AG04450 (cell line): ENCODE measurements around the gene PLCB2. TPM values are rescaled to one million over a fixed set of nuclear protein-coding genes. Genes with fewer than 3 reads are reported as not detected.

Experiments
- CTCF ChIA-PET: fragments of 300-600, 350-600 bp; formaldehyde crosslinking; extraction: SDS; loops from one replicate; lab custom pipeline; 2022; ENCODE audit warnings: antibody characterized with exemption, inconsistent platforms; lab: Charles Lee
- POLR2A ChIA-PET: fragments of 350-600 bp; formaldehyde crosslinking; extraction: SDS; loops from one replicate; lab custom pipeline; 2021; ENCODE audit warnings: antibody characterized with exemption, inconsistent platforms; lab: Yijun Ruan, JAX
- DNase-seq: peaks from one replicate; pipeline ENCODE4 v3.0.0-alpha.2; 2011; ENCODE audit warnings: low read depth, low spot score
- H3K27ac ChIP-seq: one replicate; pipeline ENCODE4 v1.5.1; 2012; ENCODE audit warnings: low read depth, low read length, control low read depth
- H3K27me3 ChIP-seq: one replicate; pipeline ENCODE4 v1.6.0; 2012; ENCODE audit warnings: low read length; ENCODE audit not compliant: control insufficient read depth, insufficient read depth
- H3K4me3 ChIP-seq: 2 replicates; pipeline ENCODE4 v1.5.1; 2011; ENCODE audit warnings: mild to moderate bottlenecking, low read depth, low read length, control low read depth
- H3K9me3 ChIP-seq: 2 replicates; pipeline ENCODE4 v1.5.1; 2012; ENCODE audit warnings: low read length; ENCODE audit not compliant: control insufficient read depth, insufficient read depth
- CTCF ChIP-seq: IDR thresholded peaks from 2 replicates; pipeline ENCODE4 v1.5.1; 2011; ENCODE audit warnings: low read depth, low read length, control low read depth, inconsistent platforms
- polyA plus RNA-seq: library from polyadenylated mRNA; depleted of rRNA; stranded (reverse); fragments of >200 nt; gene quantifications from 2 replicates; pipeline ENCODE4 v1.2.3, GENCODE V29; 2011

The PLCB2 gene
- polyA plus RNA-seq, 1 experiment: 0.24 TPM

- POLR2A ChIA-PET: interaction anchor here (0.7 to 1.3 kb wide), 2 partner anchors 10 to 12 kb away, joined by 3 to 5 read pairs; no protein-coding TSS in a partner anchor
These were observed 16.7 kb downstream of the PLCB2 start for GRCh38 chr15:40290918-40291574.

GRCh38 chr15:40290545-40290917 lies 17.2 kb downstream of the PLCB2 start:
- ChIA-PET POLR2A (interaction anchor here (1.3 kb wide), 1 partner anchor 11 kb away, joined by 5 read pairs; no protein-coding TSS in a partner anchor), CTCF (interaction anchor here (0.7 to 6.9 kb wide), 7 partner anchors 12 to 78 kb away, joined by 3 to 56 read pairs (median 7); no protein-coding TSS in a partner anchor)
- no peak overlapping the region for H3K27ac ChIP-seq
- H3K4me3 ChIP-seq: no peak overlapping the region
- peaks cover 56% of the 10 kb centered on the region for H3K27me3 ChIP-seq
- no peak for DNase-seq
- no peak for TF ChIP-seq CTCF
- no peaks in the 10 kb centered on the region for H3K9me3 ChIP-seq

More at GRCh38 chr15:40290918-40291574, 16.7 kb downstream of the PLCB2 start:
- H3K27me3 ChIP-seq: peaks cover 57% of the 10 kb centered on the region
- peak overlapping the region; percentile 51 for H3K4me3 ChIP-seq
- no peak overlapping the region for H3K27ac ChIP-seq
- peak; percentile 15 for DNase-seq
- no peaks in the 10 kb centered on the region for H3K9me3 ChIP-seq
- TF ChIP-seq CTCF: no peak
- CTCF ChIA-PET: interaction anchor here (0.7 to 6.9 kb wide), 7 partner anchors 12 to 77 kb away, joined by 3 to 56 read pairs (median 7); no protein-coding TSS in a partner anchor

- no peaks in the 10 kb centered on the region for H3K9me3 ChIP-seq
- H3K4me3 ChIP-seq: no peak overlapping the region
- no peak for TF ChIP-seq CTCF
- H3K27me3 ChIP-seq: peaks cover 50% of the 10 kb centered on the region
- ChIA-PET POLR2A (no interaction called here), CTCF (interaction anchor here (1.4 to 6.9 kb wide), 3 partner anchors 9 to 15 kb away, joined by 5 to 56 read pairs (median 6); no protein-coding TSS in a partner anchor)
- no peak overlapping the region for H3K27ac ChIP-seq
- DNase-seq: no peak
These were observed 18.5 kb downstream of the PLCB2 start for GRCh38 chr15:40289140-40289775.

- peaks cover 51% of the 10 kb centered on the region for H3K27me3 ChIP-seq
- H3K27ac ChIP-seq: no peak overlapping the region
- ChIA-PET CTCF (interaction anchor here (0.6 to 6.9 kb wide), 2 partner anchors 14 to 70 kb away, joined by 3 to 56 read pairs; no protein-coding TSS in a partner anchor), POLR2A (no interaction called here)
- no peak for DNase-seq
- H3K9me3 ChIP-seq: no peaks in the 10 kb centered on the region; the same call in 1 of the 2 replicates
- H3K4me3 ChIP-seq: no peak overlapping the region
- TF ChIP-seq CTCF: no peak
These were observed 19.8 kb downstream of the PLCB2 start for GRCh38 chr15:40287968-40288367.
